HG03354 (cell line): ENCODE measurements around the gene PRRC2B.

Source experiments
- ATAC-seq: cut with Tn5 transposase; IDR thresholded peaks from one replicate; pipeline ENCODE4 v1.9.1; 2021; ENCODE audit warnings: mild to moderate bottlenecking; ENCODE audit not compliant: unreplicated experiment, poor library complexity, severe bottlenecking

The PRRC2B gene

GRCh38 chr9:131480258-131480657 lies 86.4 kb downstream of the PRRC2B start:
- ATAC-seq = no peak

- no peak for ATAC-seq
Measured at GRCh38 chr9:131481441-131482342, 87.8 kb downstream of the PRRC2B start.

GRCh38 chr9:131482343-131483006 lies 88.6 kb downstream of the PRRC2B start:
- no peak for ATAC-seq

- no peak for ATAC-seq
Measured at GRCh38 chr9:131483319-131484050, 89.6 kb downstream of the PRRC2B start.

GRCh38 chr9:131484051-131484445 lies 90.2 kb downstream of the PRRC2B start:
- no peak for ATAC-seq

- no peak for ATAC-seq
Measured at GRCh38 chr9:131484560-131485185, 90.8 kb downstream of the PRRC2B start.

- ATAC-seq = no peak
Measured at GRCh38 chr9:131485206-131485605, 91.3 kb downstream of the PRRC2B start.

GRCh38 chr9:131485728-131486422 lies 92.0 kb downstream of the PRRC2B start:
- no peak for ATAC-seq

GRCh38 chr9:131487001-131487400 lies 93.1 kb downstream of the PRRC2B start:
- ATAC-seq = no peak

GRCh38 chr9:131487621-131488031 lies 93.7 kb downstream of the PRRC2B start:
- ATAC-seq = no peak

- ATAC-seq = no peak
Measured at GRCh38 chr9:131490514-131490913, 96.6 kb downstream of the PRRC2B start.

- no peak for ATAC-seq
Measured at GRCh38 chr9:131491001-131491710, 97.3 kb downstream of the PRRC2B start.

GRCh38 chr9:131492070-131492469 lies 98.2 kb downstream of the PRRC2B start:
- no peak for ATAC-seq

- ATAC-seq = no peak
Measured at GRCh38 chr9:131494296-131494870, 100.5 kb downstream of the PRRC2B start.

GRCh38 chr9:131495785-131496184 lies 101.9 kb downstream of the PRRC2B start:
- ATAC-seq = no peak

GRCh38 chr9:131496844-131497405 lies 103.0 kb downstream of the PRRC2B start:
- no peak for ATAC-seq

- ATAC-seq = no peak
Measured at GRCh38 chr9:131499254-131499767, 105.4 kb downstream of the PRRC2B start.

- no peak for ATAC-seq
Measured at GRCh38 chr9:131500377-131500776, 106.5 kb downstream of the PRRC2B start.
